GM11168 (cell line): ENCODE measurements around the gene CFAP52.

Experiments used
- in situ Hi-C: fragments of 300-500 bp; cut with MboI; formaldehyde crosslinking; loops from one replicate; pipeline ENCODE4 v1.12.0; 2022; ENCODE audit warnings: low sequenced_read_pairs; ENCODE audit not compliant: unreplicated experiment

The CFAP52 gene

DNA sequence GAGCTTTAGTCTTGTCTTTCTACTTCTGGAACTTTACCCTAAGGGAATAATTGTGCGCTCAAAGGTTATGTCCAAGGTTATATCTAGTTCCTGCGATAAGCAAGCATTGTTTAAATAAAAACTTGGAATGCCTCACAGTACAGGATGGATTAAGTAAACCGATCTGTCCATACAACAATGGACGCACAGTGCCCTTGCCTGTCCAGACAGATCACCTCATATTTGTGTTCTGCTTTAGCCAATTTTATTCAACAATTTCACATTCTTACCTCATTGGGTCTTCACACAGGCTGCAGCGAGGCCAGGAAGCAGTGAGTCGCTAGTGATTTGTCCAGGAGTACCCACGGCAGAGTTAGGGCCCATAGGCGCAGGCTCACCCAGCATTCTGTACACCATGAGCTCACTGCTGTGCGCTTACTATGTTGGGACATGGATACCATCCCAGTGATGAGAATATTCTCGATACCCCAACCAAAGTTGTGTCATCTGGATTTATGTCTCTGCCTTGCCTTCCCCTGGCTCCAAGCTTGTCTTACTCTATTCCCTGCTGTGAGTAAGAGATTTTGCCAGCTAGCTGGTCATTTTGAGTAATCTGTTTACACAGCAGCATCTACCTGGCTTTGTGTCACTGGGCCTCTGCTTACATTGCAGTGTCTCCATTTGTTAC, 108.6 kb downstream of the CFAP52 start:
- in situ Hi-C loops = no loop called here
